ENCODE data around the gene RXRB.
A peak's percentile ranks its signal among the peaks of the same experiment; 100 is the strongest.
"Not testable (repeated sequence)": the region's sequence is repeated elsewhere in the genome, so short reads cannot be mapped to it uniquely, and the experiment has no call there.

Gene RXRB

GRCh38 chr6:33200219-33201146 is at the start of gene RXRB, which contains the start of gene SLC39A7:
RXRB (minus strand) TSS chr6:33200665; CDS start chr6:33200476, 189 bp downstream.
SLC39A7 (plus strand) TSS chr6:33200867; CDS start chr6:33201246, 379 bp downstream.
- peak; percentile 99 for DNase-seq (ENCODE audit: low read depth)

DNA sequence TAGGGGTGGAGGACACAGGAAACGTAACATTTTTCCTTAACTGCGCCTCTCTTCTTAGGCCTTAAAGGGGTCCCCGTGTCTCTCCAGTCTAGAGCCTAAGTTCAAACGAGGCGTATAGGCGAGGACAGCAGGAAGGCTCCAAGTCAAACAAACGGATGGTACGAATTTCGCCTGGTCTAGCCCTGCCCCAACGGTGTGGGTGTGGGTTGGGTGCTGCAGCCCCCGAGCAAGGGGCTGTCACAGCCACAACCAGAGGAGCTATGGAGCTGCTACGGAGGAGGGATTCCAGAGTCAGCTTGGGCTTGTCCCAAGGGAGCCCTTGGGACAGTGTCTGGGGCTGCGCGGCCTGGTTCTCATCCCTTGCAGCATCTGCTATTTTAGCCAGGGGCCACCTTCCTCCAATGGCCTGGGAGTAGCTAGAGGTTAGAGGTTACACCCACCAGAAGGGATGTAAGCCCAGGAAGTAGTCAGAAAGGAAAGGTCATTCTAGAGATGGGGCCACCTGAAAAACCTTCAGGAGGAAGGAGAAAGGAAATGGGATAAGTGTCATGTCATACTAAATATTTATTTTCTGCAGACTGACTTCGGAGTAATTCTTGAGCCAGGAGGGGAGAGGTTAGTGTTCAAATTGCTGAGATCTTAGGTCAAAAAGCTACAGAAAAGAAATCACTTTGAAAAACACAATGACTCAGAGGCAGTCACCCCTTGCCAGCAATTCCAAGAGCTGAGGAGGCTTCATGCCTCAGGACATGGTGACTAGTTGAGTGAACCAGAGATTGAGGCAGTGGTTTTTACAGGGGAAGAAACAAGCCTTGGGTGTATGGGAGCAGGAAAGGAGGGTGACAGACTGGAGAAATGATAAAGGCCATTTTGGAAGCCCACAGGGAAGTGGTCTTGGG is 49.5 kb upstream of the RXRB start:
- peak; percentile 72 for DNase-seq (ENCODE audit: low read depth)

DNA sequence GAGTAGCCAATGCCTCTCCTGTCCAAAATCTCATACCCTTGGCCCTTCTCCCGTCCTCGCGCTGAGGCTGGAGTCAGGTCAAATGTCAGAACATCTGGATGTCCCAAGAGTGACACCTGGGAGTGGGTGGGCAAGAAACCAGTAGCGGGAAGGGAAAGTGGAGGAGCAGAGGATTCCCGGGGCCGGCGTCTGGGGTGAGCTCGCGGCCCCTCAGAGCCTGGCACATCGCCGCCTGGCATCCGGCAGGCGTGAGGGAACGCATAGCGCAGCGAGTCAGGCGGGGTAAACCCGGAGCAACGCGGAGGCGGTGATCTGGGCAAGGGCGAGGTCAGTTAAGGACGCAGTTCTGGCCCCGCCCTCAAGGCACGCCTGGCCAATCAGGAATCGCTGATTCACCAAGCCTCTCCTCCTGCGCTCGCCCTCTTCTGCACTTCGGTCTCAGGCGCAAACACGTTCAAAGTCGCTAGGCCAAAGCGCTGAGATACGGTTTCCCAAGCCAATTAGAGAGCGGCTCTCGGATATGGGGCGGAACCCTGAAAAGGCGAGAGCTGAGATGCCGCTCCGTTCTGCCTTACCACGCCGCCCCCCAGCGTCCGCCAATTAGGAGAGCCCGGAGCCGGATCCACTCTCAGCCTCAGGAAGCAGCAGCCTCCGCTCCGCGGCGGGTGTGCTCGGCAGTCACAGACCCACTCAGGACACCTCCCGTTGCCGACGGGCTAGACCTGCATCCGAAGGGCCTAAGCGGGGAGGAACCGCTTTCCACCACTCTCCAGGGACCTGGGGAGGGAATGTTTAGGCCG is 48.7 kb upstream of the RXRB start:
- peak; percentile 99 for DNase-seq (ENCODE audit: low read depth)

DNA sequence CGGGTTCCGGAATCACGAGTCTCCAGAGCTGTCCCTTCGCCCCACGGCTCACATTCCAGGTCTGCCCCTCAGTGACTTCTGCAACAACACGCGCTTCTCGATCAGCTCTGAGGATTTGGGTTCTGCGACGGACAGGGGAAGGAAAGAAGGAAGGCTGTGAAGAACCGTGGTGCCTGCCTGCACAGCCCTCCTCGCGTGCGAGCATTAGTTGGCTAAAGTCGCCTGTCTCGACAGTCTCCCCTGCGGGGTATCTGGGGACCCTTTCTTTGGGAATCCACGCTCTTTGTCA is 48.1 kb upstream of the RXRB start:
- DNase-seq (ENCODE audit: low read depth), result peak; percentile 42

GRCh38 chr6:33247977-33248642 is 47.6 kb upstream of the RXRB start:
- peak; percentile 78 for DNase-seq (ENCODE audit: low read depth)

- no peak for DNase-seq (ENCODE audit: low read depth)
Observed at GRCh38 chr6:33243476-33243875, 43.0 kb upstream of the RXRB start.

- no peak for DNase-seq (ENCODE audit: low read depth)
Observed at GRCh38 chr6:33241968-33242367, 41.5 kb upstream of the RXRB start.

DNA sequence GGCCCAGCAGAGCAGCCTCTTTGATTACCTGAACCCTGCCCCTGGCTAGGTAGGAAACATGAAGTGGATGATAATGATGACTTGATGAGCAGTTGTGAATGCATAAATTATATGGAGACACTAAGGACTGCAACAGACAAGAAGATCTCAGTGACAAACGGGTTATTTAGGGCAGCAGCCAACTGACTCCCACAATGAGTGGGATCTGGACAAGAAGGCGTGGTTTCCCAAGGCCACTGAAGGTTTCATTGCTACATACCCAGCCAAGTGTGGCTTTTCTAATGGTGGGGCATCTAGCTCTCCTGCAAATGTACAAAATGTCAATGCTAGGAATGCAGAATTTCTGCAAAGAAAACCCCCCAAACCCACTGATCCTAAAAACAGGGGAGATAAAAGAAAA is 37.3 kb upstream of the RXRB start:
- DNase-seq (ENCODE audit: low read depth), result no peak

DNA sequence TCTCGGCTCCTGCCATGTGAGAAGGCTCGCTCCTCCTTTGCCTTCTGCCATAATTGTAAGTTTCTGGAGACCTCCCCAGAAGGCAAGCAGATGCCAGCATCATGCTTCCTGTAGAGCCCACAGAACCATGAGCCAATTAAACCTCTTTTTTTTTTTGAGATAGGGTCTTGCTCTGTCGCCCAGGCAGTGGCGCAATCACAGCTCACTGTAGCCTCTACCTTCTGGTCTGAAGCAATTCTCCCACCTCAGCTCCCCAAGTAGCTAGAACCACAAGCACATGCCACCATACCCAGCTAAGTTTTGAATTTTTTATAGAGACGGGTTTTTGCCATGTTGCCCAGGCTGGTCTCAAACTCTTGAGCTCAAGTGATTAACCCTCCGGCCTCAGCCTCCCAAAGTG is 36.4 kb upstream of the RXRB start:
- DNase-seq (ENCODE audit: low read depth), result no peak

- DNase-seq (ENCODE audit: low read depth), result no peak
Observed at GRCh38 chr6:33236328-33236727, 35.9 kb upstream of the RXRB start.

DNA sequence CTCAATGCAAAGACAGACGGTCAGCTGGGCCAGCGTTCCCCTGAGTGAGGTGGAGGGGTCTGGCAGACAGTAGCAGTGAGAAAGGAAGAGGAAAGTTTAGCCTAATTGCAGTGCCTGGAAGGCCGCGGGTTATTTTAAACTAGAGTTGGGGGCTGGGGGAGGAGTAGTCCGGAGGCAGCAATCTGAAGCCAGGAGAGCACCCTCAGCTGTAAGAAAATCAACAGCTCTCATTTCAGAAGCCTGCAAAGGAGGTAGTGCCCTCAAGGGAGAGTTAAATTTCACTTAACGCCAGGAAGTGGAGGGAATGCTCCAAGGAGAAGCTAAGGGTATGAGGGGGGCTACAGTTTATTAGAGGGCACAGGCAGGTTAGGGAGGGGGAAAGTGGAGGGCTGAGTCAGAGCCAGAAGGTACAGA is 34.8 kb upstream of the RXRB start:
- DNase-seq (ENCODE audit: low read depth), result no peak

- not testable (repeated sequence) for DNase-seq (ENCODE audit: low read depth)
Observed at GRCh38 chr6:33226503-33227120, 26.1 kb upstream of the RXRB start.

DNA sequence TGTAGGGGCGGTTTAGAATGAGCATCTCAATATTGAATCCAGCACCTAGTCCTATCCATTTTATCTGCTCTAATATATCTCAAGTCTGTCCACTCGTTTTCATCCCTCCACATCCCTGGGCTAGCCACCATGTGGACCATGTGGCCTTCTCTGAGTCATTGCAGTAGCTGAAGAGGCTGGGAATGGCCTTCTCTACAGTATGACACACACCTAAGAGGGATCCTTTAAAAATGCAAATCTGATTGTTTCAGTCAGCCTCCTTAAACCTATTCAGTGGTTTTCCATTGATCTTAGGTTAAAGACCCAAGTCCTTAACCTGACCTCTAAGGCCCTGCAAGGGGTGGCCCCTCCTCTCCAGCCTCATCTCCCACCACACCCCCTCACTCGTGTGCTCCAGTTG is 17.2 kb upstream of the RXRB start:
- no peak for DNase-seq (ENCODE audit: low read depth)

GRCh38 chr6:33217246-33217645 is 16.8 kb upstream of the RXRB start:
- no peak for DNase-seq (ENCODE audit: low read depth)

DNA sequence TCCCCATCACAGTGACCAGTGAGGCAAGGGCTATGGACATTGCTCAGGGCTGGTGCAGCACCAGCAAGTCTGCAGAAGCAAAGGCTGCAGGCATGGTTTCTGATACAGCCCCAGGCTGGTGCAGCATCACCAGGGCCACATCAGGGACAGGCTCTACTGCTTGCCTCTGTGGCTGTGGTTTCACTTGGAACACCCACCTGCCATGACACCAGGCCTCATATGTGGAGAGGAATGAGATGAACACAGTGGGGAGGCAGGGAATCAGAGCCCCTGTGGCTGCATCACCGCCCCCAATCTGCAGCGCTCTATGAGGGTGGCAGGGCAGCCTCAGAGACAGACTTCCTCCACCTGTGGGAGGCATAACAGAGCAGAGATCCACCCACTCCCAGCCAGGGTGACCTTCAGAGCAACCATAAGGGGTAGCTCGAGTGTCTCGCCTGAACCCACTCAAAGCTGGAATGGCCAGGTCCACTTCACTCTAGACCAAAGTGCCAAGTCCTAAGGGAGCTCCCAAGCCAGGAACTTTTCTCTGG is 15.7 kb upstream of the RXRB start:
- DNase-seq (ENCODE audit: low read depth), result no peak

DNA sequence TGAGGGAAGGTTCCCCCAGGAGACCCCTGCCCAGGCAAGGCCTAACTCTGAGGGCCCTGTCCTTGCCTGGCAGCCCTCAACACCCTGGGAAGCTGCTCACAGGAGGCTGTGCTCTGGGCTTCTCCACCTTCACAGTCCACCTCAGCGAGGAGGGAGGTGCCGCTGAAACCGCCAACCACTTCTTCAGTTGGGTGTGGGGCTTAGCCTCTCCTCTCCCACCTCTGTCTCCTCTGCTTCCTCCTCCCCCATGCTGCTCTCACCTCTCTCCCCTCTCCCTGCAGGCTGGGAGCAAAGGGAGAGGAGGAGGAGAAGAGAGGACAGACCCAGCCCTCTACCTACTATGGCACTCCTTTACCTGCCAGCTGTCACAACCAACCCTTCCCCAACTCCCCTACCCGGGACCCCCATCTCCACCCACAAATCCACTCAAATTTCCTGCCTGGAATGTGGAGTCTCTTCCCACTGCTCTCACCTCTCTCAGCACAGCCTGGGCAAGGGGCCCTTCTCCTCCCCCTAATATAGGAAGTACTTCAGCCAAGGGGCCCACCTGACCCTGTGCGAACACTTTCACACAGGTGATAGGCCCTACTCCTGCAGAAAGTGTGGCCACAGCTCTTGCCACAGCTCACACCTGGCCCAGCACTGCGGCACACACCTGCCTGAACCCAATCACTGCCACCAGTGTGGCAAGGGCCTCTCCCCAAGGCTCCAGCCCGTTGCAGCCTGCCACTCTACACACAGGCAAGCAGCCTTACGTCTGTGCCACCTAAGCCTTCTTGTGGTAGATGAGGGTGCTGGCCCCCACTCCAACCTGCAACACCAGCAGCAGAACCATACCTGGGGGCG is 15.0 kb upstream of the RXRB start:
- DNase-seq (ENCODE audit: low read depth), result no peak

DNA sequence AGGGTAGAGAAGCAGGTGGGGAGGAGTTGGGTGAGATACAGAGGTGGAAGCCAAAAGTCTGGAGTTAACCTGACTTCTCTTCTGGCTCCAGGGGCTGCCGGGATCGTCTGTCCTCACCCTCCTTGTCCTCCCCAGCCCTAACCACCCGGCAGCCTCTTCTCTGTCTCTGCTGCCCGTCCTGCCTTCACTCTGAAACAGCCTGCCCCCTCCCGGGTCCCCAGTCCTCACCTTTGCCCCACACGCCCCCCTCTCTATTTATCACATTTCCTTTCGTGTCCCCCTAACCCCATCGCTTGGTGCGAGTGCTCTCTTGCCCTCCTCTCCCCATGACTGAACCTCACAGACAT is 13.5 kb upstream of the RXRB start:
- no peak for DNase-seq (ENCODE audit: low read depth)

GRCh38 chr6:33213166-33213988 is 12.9 kb upstream of the RXRB start:
- DNase-seq (ENCODE audit: low read depth), result no peak

DNA sequence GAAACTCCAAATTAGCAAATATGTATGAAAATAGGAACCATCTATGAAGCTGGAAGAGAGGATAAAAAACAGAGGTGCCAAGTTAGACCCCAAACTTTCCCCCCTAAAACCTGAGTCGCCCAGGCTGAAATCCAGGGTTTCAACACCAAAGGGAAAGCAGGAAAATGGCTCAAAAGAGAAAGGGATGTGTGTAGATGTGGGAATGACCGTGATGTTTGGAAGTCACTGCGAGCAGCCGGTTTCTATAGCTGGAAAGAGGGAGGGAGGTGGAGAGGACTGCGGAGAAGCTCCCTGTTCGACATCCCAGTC is 12.3 kb upstream of the RXRB start:
- no peak for DNase-seq (ENCODE audit: low read depth)
